GM13977 (cell line): Measurements from ENCODE around the gene NAGPA.

ENCODE experiments used
- DNase-seq: peaks from one replicate; pipeline ENCODE4 v3.0.0; 2012; ENCODE audit warnings: low spot score
- in situ Hi-C: fragments of 300-500 bp; cut with MboI; formaldehyde crosslinking; loops from one replicate; pipeline ENCODE4 v1.12.0; 2022; ENCODE audit warnings: low sequenced_read_pairs, low pct_unique_long_range_greater_than_20kb, mixed read lengths, inconsistent platforms; ENCODE audit not compliant: unreplicated experiment
- TF ChIP-seq, protein P1 (sequence below): IDR thresholded peaks from 2 replicates; pipeline ENCODE4 v1.5.1; 2012; ENCODE audit warnings: mild to moderate bottlenecking, control low read depth; ENCODE audit not compliant: insufficient read depth; ENCODE audit errors: extremely low read depth, missing control alignments

Gene NAGPA

DNA sequence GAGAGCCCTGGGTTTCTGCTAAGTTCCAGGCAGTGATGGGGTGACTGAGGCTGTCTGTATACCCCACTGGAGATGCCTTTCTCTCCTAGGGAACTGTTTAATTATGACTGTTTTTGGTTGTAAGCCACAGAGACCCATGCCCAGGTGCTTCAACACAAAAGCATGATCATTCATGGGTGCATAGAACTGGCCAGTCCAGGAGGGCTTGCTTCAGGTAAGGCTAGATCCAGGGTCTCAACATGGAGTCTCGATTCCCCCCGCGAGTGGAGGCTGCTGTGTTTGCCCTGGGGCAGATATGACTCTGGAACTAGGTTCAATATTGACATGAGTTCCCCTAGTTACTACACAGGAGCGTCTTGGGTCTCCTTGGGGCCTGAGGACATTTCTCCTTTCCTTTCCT is 17.8 kb downstream of the NAGPA start:
- TF ChIP-seq, protein P1, sequence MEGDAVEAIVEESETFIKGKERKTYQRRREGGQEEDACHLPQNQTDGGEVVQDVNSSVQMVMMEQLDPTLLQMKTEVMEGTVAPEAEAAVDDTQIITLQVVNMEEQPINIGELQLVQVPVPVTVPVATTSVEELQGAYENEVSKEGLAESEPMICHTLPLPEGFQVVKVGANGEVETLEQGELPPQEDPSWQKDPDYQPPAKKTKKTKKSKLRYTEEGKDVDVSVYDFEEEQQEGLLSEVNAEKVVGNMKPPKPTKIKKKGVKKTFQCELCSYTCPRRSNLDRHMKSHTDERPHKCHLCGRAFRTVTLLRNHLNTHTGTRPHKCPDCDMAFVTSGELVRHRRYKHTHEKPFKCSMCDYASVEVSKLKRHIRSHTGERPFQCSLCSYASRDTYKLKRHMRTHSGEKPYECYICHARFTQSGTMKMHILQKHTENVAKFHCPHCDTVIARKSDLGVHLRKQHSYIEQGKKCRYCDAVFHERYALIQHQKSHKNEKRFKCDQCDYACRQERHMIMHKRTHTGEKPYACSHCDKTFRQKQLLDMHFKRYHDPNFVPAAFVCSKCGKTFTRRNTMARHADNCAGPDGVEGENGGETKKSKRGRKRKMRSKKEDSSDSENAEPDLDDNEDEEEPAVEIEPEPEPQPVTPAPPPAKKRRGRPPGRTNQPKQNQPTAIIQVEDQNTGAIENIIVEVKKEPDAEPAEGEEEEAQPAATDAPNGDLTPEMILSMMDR, result no peak
- in situ Hi-C loops, result no loop called here
- no peak for DNase-seq

DNA sequence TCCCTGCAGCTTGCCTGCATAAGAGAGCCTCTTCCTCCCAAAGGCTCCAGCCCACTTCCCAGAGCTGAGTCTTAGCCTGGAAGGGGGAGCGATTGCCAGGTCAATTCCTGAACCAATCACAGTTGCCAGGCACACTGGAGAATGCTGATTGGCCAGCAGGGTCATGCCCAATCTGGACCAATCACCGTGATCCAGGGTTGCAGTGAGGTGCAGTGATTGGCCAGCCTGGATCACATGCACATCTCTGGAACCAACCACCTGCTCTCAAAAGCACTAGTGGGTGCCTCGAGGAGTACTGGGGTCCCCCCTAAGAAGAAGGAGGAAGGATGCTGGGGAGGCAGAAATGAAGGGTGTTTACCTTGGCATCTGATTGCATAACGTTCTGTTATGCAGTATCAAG is 18.4 kb downstream of the NAGPA start:
- TF ChIP-seq, protein P1, result no peak
- DNase-seq, result no peak
- in situ Hi-C loops, result no loop called here

DNA sequence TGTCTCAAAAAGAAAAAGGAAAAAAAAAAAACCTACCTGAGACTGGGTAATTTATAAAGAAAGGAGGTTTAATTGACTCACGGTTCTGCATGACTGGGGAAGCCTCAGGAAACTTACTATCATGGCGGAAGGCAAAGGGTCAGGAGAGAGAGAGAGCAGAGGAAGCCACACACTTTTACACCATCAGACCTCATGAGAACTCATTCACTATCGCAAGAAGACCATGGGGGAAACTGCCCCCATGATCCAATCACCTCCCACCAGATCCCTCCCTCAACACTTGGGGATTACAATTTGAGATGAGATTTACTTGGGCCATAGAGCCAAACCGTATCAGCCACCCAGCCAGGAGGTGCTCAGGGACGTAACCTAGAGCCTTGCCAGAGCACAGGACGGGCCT is 20.8 kb downstream of the NAGPA start:
- in situ Hi-C loops, result no loop called here
- DNase-seq, result no peak
- TF ChIP-seq, protein P1, result no peak

DNA sequence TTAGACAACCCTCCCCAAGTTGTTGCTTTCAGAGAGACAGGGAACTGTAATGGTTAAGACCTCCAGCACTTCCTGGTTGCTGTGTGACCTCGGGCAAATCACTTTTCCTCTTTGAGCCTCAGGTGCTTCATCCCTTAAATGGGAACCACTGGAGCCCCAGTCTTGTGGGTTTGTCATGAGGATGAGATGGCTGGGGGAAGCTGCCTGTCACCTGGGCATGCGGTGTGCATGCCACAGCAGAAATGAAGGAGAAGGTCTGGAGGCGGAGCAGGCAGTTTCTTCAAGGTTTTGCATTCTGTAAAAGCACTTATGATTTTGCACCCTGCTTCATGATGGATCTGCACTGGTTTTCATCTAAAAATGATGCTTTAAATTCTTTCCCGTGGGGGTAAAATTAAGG is 22.1 kb downstream of the NAGPA start:
- in situ Hi-C loops, result no loop called here
- TF ChIP-seq, protein P1, result no peak

DNA sequence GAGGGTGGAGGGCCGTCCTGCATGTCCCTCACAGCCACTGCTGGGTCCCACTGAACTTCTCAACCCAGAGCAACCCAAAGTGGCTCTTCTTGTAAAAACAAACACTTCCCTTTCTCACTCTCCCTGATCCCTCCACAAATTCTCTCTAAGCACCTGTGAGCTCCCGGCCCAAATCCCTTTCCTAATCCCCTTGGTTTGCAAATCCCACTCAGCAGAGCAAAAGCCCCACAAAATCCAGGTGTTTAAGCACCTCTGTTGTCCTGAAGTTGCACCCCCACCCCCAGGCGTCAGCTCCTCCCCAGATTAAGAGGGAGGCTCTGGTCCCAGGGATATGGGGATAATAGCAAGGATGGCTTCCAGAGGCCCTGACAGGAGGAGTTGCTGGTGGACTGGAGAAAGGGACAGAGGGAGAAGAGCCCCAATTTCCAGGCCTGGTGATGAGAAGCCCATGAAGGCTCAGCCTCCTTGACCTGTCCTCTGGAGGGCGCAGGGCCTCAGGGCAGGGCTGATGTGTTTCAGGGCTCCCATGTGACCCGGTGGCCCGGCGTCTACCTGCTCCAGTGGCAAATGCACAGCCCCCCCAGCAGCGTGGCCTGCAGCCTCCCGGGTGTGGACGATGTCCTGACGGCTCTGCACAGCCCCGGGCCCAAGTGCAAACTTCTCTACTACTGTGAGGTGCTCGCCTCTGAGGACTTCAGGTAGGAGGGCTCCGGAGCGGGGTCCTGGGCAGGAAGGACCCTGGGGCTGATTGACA is 23.0 kb downstream of the NAGPA start:
- TF ChIP-seq, protein P1, result peak; percentile 28

More for the DNA sequence above, 22.1 kb downstream of the NAGPA start:
- no peak for DNase-seq

DNA sequence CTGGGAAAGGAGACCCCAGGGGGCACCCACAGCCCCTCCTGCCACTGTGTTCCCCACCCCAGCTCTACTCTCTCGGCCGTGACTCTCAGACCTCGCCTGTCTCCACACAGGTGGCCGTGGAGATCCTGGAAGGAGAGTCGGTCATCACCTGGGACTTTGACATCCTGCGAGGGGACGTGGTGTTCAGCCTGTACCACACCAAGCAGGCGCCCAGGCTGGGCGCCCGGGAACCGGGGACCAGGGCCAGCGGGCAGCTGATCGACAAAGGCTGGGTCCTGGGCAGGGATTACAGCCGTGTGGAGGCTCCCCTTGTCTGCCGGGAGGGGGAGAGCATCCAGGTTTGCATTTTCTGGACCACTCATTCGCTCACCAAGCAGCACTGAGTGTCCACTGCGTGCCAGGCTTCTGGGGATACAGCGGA is 25.4 kb downstream of the NAGPA start:
- no peak for DNase-seq
- in situ Hi-C loops, result no loop called here
- TF ChIP-seq, protein P1, result no peak

More for the DNA sequence above, 23.0 kb downstream of the NAGPA start:
- in situ Hi-C loops, result no loop called here
- no peak for DNase-seq

DNA sequence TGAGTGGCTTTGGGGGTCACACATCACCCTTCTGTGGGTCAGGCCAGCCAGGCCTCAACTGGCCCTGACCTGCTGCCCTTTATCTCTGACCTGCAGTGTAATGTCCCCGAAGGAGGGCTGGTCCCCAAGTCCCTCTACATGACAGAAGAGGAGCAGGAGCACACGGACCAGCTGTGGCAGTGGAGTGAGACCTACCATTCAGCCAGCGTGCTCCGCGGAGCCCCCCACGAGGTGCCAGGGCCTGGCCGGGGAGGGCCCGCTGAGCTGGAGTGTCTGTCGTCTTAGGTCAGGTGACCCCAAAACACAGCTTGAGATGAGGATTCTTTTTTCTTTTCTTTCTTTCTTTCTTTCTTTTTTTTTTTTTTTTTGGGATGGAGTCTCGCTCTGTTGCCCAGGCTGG is 26.5 kb downstream of the NAGPA start:
- no peak for DNase-seq
- TF ChIP-seq, protein P1, result no peak
- in situ Hi-C loops, result no loop called here
